ENCODE measurements around the gene CALN1.

The CALN1 gene

GRCh38 chr7:72275382-72276070, 136.6 kb downstream of the CALN1 start:
- no peak overlapping the region for H3K27ac ChIP-seq
- no peak for TF ChIP-seq ZFX (IDR thresholded peaks at IDR 0.05; ENCODE audit: borderline replicate concordance)
- no peak for TF ChIP-seq CTCF (IDR thresholded peaks at IDR 0.05)

GRCh38 chr7:72272479-72272878, 139.7 kb downstream of the CALN1 start:
- TF ChIP-seq CTCF (IDR thresholded peaks at IDR 0.05): no peak
- no peak for TF ChIP-seq ZFX (IDR thresholded peaks at IDR 0.05; ENCODE audit: borderline replicate concordance)
- H3K27ac ChIP-seq: no peak overlapping the region

- no peak overlapping the region for H3K27ac ChIP-seq
- no peak for TF ChIP-seq CTCF (IDR thresholded peaks at IDR 0.05)
- no peak for TF ChIP-seq ZFX (IDR thresholded peaks at IDR 0.05; ENCODE audit: borderline replicate concordance)
Observed at GRCh38 chr7:72268796-72269195, 143.3 kb downstream of the CALN1 start.

- TF ChIP-seq ZFX (IDR thresholded peaks at IDR 0.05; ENCODE audit: borderline replicate concordance) (no peak), CTCF (IDR thresholded peaks at IDR 0.05) (no peak)
- no peak overlapping the region for H3K27ac ChIP-seq
Observed at GRCh38 chr7:72268090-72268489, 144.0 kb downstream of the CALN1 start.

- H3K27ac ChIP-seq: no peak overlapping the region
- TF ChIP-seq CTCF (IDR thresholded peaks at IDR 0.05) (no peak), ZFX (IDR thresholded peaks at IDR 0.05; ENCODE audit: borderline replicate concordance) (no peak)
Observed at GRCh38 chr7:72267291-72267800, 144.8 kb downstream of the CALN1 start.

- no peak overlapping the region for H3K27ac ChIP-seq
- TF ChIP-seq ZFX (IDR thresholded peaks at IDR 0.05; ENCODE audit: borderline replicate concordance) (no peak), CTCF (IDR thresholded peaks at IDR 0.05) (no peak)
Observed at GRCh38 chr7:72266771-72267170, 145.4 kb downstream of the CALN1 start.

- TF ChIP-seq CTCF (IDR thresholded peaks at IDR 0.05) (no peak), ZFX (IDR thresholded peaks at IDR 0.05; ENCODE audit: borderline replicate concordance) (no peak)
- H3K27ac ChIP-seq: no peak overlapping the region
Observed at GRCh38 chr7:72265071-72265904, 146.8 kb downstream of the CALN1 start.

Data from 22Rv1 (cell line).